Measurements from ENCODE around the gene ZFYVE27.

DNA sequence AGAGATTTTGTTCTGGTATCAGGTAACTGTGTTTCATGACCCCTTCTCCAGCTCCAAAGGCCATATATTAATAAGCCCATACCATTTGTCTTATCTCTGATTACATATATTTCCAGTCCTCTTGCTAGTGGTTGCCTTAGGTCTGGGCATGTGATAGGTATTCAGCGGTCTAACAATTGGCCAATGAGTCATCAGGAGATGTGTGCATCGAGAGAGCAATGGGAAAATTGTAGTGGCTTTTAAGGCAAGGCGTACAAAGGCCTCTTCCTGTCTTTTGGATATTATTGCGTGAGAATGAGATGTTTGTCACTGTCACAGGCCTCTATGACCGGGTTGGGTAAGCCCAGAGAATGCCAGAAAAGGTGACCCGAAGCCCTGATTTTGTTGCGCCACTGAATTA lies 73.5 kb downstream of the ZFYVE27 start:
- TF ChIP-seq POLR2A (IDR thresholded peaks at IDR 0.05) (no peak), CTCF (IDR thresholded peaks at IDR 0.05) (no peak), EP300 (IDR thresholded peaks at IDR 0.05) (no peak), POLR2AphosphoS5 (IDR thresholded peaks at IDR 0.05) (no peak)
